C4-2B (cell line): ENCODE data around the gene OXCT2.

ENCODE experiments used
- H3K27ac ChIP-seq: fragments of 450-650 bp; 2 replicates; pipeline ENCODE4 v1.5.1; 2017
- ZFX ChIP-seq: fragments of 450-650 bp; IDR thresholded peaks from 2 replicates; pipeline ENCODE4 v1.6.1; 2017
- TF ChIP-seq, protein P1 (sequence below): fragments of 450-650 bp; conservative IDR thresholded peaks from 2 replicates; pipeline ENCODE4 v1.5.1; 2017; ENCODE audit warnings: mild to moderate bottlenecking

OXCT2 gene

DNA sequence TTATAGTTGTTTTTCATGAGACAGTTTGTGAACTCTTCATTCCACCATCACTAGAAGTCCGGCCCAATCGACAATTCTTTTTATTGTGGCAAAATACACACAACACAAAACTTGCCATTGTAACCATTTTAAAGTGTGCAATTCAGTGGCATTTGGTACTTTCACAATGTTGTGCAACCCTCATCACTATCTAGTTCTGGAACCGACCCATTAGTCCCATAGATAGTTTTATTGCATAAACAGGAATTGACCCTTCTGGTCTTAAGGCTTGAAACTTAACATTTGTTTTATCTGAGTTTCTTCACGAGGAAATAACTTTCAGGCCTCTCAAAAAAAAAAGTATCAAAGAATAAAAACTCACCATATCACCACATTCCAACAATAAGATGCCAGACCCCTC is 41.3 kb downstream of the OXCT2 start:
- no peak for TF ChIP-seq ZFX
- TF ChIP-seq, protein P1, sequence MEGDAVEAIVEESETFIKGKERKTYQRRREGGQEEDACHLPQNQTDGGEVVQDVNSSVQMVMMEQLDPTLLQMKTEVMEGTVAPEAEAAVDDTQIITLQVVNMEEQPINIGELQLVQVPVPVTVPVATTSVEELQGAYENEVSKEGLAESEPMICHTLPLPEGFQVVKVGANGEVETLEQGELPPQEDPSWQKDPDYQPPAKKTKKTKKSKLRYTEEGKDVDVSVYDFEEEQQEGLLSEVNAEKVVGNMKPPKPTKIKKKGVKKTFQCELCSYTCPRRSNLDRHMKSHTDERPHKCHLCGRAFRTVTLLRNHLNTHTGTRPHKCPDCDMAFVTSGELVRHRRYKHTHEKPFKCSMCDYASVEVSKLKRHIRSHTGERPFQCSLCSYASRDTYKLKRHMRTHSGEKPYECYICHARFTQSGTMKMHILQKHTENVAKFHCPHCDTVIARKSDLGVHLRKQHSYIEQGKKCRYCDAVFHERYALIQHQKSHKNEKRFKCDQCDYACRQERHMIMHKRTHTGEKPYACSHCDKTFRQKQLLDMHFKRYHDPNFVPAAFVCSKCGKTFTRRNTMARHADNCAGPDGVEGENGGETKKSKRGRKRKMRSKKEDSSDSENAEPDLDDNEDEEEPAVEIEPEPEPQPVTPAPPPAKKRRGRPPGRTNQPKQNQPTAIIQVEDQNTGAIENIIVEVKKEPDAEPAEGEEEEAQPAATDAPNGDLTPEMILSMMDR = no peak
- no peak overlapping the region for H3K27ac ChIP-seq

DNA sequence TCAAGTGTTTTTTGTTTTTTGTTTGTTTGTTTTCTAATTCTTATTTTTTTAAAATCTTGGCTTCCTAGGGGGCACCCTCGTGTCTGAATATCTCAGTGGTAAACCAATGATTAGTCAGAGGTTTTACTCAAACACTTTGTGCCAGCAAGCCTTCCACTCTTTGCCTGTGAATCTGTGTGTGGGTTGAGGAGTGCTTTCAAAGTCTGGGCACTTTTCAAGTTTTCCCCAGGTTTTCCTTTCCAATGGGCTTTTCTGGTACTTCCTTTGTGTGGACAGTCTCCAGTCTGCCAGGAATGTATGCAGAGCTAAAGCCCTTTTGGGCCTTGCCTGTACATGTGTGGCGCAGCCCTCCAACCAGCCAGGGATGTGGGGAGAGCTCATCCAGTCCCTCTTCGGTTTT is 42.1 kb downstream of the OXCT2 start:
- TF ChIP-seq, protein P1 = no peak
- no peak for TF ChIP-seq ZFX

GRCh38 chr1:39727932-39728317 is 43.2 kb downstream of the OXCT2 start:
- TF ChIP-seq ZFX = no peak
- TF ChIP-seq, protein P1 = no peak
- no peak overlapping the region for H3K27ac ChIP-seq

More for the DNA sequence above, 42.1 kb downstream of the OXCT2 start:
- no peak overlapping the region for H3K27ac ChIP-seq

DNA sequence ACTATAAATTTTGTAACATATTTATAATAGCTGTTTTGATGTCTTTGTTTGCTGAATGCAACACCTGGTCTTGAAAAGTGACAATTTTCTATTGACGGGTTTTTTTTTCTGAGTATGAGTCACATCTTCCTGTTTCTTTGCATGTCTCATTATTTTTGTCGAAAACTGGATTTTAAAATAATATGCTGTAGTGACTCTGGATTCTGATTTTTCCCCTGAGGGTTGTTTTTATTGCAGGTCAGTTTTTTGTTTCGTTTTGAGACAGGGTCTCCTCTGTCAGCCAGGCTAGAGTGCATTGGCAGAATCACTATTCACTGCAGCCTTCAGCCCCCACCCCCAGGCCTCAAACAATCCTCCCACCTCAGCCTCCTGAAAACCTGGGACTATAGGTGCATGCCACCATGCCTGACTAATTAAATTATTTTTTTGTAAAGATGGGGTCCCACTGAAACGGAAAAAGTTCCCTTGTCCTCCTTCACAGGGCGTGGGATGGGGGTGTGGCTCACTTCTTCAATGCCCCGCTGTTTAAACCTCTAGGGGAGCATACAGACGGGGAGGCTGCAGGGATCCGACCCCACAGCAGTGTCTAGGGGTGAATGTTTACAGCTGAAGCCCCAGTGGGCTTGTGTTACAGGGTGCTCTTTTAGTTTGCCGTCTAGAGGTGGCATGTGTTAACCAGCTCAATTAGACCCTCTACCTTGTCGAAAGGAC is 43.8 kb downstream of the OXCT2 start:
- TF ChIP-seq, protein P1 = no peak
- TF ChIP-seq ZFX = no peak
- H3K27ac ChIP-seq = no peak overlapping the region

- H3K27ac ChIP-seq = no peak overlapping the region
- no peak for TF ChIP-seq ZFX
- TF ChIP-seq, protein P1 = no peak
These were observed 44.5 kb downstream of the OXCT2 start for GRCh38 chr1:39726600-39726999.

GRCh38 chr1:39722495-39722894 is 48.7 kb downstream of the OXCT2 start:
- no peak for TF ChIP-seq ZFX
- TF ChIP-seq, protein P1 = no peak
- H3K27ac ChIP-seq = no peak overlapping the region

DNA sequence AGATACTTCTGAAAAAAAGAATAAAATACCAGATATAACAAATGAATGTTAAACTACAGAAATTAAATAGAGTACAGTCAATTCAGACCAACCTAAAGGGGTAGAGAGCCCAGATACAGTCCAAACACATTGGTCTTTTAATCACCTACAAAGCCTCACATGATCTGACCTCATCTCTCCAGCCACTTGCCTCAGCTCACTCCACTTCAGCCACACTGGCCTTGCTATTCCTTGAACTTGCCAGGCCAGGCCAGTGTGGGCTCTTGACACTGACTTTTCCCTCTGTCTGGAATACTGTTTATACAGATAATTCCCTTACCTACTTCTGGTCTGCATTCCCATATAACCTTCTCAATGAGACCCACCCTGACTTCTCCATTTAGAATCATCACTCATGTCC is 49.5 kb downstream of the OXCT2 start:
- H3K27ac ChIP-seq = no peak overlapping the region
- TF ChIP-seq, protein P1 = no peak
- no peak for TF ChIP-seq ZFX
